AG09319 (cell line): ENCODE results near the gene GATA3.

Source experiments
- DNase-seq: peaks from one replicate; pipeline ENCODE4 v3.0.0-alpha.2; 2010; ENCODE audit warnings: low read depth; ENCODE audit errors: extremely low read depth
- TF ChIP-seq, protein P1 (sequence below): IDR thresholded peaks from 2 replicates; pipeline ENCODE4 v1.5.1; 2011; ENCODE audit warnings: low read depth, mild to moderate bottlenecking, inconsistent platforms, low read length, moderate library complexity

GATA3 gene

DNA sequence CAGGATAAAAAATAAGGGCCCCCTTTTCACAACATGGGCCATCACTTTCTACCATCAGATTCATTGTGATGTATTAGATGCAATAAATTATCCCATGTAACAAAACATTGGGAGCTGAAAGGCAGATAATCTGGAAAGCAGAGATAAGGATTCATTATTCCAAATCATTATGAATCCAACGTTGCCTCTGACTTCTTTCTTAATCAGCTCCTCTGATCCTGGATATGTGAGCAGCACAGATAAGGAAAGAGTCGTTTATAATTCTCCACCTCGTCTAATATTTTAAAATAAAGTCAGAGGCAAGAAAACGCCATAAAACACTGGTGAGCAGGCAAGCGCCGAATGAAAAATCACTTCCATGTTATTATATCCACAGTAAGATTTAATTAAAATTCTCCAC, 13.8 kb upstream of the GATA3 start:
- TF ChIP-seq, protein P1, sequence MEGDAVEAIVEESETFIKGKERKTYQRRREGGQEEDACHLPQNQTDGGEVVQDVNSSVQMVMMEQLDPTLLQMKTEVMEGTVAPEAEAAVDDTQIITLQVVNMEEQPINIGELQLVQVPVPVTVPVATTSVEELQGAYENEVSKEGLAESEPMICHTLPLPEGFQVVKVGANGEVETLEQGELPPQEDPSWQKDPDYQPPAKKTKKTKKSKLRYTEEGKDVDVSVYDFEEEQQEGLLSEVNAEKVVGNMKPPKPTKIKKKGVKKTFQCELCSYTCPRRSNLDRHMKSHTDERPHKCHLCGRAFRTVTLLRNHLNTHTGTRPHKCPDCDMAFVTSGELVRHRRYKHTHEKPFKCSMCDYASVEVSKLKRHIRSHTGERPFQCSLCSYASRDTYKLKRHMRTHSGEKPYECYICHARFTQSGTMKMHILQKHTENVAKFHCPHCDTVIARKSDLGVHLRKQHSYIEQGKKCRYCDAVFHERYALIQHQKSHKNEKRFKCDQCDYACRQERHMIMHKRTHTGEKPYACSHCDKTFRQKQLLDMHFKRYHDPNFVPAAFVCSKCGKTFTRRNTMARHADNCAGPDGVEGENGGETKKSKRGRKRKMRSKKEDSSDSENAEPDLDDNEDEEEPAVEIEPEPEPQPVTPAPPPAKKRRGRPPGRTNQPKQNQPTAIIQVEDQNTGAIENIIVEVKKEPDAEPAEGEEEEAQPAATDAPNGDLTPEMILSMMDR = no peak
- no peak for DNase-seq

DNA sequence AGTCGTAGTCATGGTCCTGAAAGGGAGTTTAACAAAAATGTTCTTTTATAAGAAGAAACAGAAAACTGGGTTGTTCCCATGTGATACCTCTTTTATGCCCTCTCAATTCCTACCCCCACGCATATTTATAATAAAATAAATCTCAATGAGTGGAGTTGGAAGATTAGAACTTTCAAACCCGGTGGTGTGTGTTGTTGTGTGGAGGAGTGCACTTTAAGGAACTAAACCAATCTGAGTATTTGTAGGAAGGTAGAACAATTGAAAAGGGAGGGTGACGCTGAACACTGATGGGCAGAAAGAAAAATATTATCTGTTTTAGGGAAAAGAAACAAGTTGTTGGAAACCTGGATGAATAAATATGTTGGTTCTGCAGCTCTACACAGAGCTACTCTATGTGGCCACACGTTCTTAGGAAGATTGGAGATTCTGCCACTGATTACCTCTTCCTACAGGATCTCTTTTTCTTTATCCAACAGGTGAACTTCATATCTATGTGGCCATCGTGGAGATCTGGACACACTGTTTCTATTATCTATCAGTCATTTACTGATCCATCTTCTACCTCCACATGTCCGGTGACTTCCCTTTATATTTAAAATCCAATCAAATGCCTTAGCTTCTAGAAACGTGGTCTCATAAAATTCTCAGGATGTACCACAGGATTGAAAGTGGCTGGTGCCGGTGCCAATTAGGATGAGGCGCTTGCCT, 13.1 kb upstream of the GATA3 start:
- no peak for DNase-seq
- TF ChIP-seq, protein P1 = no peak

DNA sequence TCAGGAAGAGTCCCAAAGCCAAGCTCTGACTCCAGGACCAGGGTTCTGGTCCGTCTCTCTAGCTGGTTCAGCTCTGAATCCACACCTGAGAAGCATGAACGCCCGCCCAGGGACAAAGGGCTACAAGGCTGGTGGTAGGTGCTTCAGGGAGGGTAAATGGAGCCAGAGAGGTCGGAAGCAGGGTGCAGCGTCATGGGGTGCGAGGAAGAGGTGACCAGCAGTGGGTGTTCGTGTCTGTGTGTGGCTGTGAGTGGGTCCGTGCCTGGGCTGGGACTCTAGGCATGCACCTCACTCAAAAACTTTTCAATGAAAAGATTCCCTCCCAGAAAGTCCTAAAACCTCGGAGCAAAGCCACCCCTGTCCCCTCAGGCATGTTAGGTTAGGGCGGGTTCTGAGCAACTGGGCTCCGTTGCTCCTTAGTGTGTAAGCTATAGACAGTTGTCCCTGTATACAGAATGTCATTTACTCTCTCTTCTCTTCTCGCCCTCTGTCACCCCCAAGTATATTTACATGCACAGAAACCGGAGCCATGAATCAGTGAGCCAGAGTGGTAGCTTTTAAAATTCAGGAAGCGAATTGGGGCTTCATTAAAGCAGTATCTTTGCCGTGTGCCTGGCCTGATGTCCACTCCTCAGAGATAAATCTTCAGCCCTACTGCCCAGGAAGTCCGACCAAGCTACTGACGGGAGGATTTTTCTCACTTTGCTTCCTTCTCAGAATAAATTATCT, 12.3 kb upstream of the GATA3 start:
- DNase-seq = no peak
- TF ChIP-seq, protein P1 = no peak

DNA sequence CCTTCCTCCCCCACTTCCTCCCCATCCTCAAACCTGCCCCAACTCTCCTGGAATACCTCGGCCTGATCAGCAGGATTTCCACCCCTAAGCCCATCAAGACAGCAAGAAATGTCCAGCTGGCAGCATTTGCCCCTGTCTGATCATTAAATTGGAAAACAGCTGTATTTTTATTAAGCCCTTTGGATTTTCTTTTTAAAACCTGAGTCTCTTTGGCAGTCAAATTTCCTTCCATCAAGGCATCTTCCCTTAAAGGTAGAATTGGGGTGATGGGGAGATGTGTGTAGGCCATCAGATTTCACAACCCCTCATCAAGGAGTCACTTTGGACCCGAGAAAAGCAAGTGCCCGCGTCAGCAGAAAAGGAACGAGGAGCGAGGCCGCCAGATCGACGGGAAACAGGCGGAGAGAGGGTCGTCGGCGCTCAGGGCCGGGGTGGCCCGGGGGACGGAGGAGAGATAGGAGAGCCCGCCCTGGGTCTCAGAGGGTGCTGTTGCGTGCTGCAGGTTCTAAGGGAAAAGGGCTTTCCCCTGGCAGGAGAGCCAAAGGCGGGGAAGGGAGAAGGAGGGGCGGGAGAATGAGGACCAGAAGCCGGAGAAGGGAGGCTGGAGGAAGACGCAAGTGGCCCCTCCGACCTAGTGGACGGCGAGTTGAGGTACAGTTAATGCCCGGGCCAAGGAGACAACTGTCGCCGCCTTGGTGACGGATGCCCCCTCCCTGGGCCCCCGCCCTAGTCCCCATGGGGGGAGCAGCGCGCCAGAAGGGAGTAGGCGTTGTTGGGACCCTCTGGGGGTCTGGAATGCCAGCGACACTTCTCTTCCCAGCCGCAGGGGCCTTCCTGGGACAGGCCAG, 11.5 kb upstream of the GATA3 start:
- DNase-seq = no peak
- TF ChIP-seq, protein P1 = no peak

DNA sequence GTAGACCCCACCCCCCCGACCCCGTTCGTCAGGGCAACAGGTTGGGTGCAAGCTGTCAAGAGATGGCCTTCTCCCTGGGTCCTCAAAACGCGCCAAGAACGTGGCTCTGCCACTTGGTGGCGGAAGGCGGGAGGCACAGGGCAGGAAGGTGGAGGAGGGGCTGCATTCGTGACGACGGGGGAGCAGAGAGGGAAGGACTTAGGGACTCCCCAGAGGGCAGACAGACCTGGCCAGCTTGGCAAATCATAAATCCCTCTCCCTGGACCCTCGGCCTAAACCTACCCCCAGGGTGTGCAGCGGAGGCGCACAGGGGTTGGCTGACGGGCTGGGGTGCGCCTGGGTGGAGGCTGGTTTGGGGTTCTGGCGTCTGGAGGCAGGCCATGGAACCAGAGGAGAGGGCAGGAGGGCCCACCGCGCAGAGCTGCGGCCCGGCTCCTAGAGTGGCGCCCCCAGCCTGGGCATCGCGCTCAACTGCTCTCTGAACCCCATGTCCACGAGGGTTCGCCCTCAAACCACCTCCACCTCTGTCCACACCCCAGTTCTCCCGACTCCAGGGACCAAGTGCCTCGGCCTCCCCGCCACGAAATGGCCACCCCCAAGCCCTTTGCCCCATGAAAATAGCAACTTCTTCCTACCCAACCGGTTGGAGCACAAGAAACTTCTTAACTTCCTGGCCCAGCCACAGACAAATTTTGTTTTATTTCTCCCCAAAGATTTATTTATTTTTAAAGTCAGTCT, 10.8 kb upstream of the GATA3 start:
- DNase-seq = no peak
- TF ChIP-seq, protein P1 = no peak

DNA sequence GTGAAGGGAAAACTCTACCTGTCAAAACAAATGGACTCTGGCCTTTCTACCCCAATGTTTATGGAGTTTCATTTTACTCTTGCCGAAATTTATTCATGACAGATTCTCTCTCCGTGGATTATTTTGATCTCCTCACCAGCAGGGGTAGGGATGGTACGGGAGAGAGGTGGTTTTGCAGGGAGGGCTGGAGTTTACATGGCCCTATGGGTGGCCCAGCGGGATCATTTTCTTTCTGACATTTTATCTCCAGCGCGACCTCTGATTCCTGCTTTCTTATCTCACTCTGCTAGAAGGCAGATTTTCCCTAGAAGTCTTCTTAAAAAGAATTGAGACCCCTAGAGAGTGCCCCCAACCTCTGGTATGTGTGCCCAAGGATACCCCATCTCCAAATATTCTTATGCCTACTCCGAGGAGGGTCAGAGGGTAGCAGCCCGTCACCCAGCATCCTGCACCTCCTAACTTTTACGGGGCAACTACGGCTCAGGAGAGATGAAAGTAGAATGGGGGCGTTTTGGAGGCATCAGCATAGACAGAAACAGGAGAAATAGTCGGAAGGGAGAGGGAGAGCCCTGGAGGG, 10.1 kb upstream of the GATA3 start:
- DNase-seq = no peak

More for the DNA sequence above, 10.1 kb upstream of the GATA3 start:
- TF ChIP-seq, protein P1 = no peak
